ENCODE data around the gene UBE2D2. TPM values are rescaled to one million over a fixed set of nuclear protein-coding genes. Genes with fewer than 3 reads are reported as not detected.
"Not testable (repeated sequence)": the region's sequence is repeated elsewhere in the genome, so short reads cannot be mapped to it uniquely, and the experiment has no call there.

UBE2D2 gene
- total RNA-seq, 4 donors from 2014 or later: 98.5 to 199 (median 131) TPM

GRCh38 chr5:139575313-139575646 is 14.1 kb downstream of the UBE2D2 start:
- in situ Hi-C loops (cut with MboI; ENCODE audit: low sequenced_read_pairs in 4 of 4) (no loop called here), intact Hi-C loops (cut with DNase I; ENCODE audit: low total_unique reads) (loop anchor here (5.0 kb wide), 1 partner anchor 57 kb away; no protein-coding TSS in a partner anchor)
- Histone ChIP-seq H3K4me1 (peaks cover 60 to 70% of the 10 kb centered on the region in 2 donors), H3K36me3 (no peaks in the 10 kb centered on the region), H3K27ac (peak overlapping the region; percentile 55 to 77 (median 72)), H3K9me3 (no peaks in the 10 kb centered on the region), H3K27me3 (no peaks in the 10 kb centered on the region), H3K4me3 (no peak overlapping the region)
- ATAC-seq: no peak
- DNase-seq: no peak
- TF ChIP-seq POLR2A (IDR thresholded peaks at IDR 0.05): no peak
- TF ChIP-seq, protein P1, sequence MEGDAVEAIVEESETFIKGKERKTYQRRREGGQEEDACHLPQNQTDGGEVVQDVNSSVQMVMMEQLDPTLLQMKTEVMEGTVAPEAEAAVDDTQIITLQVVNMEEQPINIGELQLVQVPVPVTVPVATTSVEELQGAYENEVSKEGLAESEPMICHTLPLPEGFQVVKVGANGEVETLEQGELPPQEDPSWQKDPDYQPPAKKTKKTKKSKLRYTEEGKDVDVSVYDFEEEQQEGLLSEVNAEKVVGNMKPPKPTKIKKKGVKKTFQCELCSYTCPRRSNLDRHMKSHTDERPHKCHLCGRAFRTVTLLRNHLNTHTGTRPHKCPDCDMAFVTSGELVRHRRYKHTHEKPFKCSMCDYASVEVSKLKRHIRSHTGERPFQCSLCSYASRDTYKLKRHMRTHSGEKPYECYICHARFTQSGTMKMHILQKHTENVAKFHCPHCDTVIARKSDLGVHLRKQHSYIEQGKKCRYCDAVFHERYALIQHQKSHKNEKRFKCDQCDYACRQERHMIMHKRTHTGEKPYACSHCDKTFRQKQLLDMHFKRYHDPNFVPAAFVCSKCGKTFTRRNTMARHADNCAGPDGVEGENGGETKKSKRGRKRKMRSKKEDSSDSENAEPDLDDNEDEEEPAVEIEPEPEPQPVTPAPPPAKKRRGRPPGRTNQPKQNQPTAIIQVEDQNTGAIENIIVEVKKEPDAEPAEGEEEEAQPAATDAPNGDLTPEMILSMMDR (IDR thresholded peaks at IDR 0.05 in 4 of 5, conservative IDR thresholded peaks at IDR 0.05 in 1 of 5): no peak

DNA sequence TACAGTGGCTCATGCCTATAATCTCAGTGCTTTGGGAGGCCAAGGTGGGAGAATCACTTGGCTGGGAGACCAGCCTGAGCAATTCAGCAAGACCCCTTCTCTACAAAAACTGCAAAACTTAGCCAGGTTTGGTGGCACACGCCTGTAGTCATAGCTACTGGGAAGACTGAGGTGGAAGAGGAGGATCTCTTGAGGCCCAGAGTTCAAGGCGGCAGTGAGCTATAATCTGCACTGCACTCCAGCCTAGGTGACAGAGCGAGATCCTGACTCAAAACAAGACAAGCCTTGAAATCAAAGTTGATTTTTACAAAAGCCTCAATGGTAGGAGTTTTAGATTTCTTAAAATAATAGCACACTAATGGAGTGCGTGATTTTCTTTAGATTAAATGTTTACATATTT is 14.6 kb downstream of the UBE2D2 start:
- Histone ChIP-seq H3K9me3 (no peaks in the 10 kb centered on the region), H3K27me3 (no peaks in the 10 kb centered on the region), H3K4me3 (no peak overlapping the region), H3K4me1 (peaks cover 63 to 70% of the 10 kb centered on the region in 2 donors), H3K27ac (peak overlapping the region; percentile 55 to 77 (median 72)), H3K36me3 (no peaks in the 10 kb centered on the region)
- ATAC-seq (no peak), DNase-seq (no peak)
- in situ Hi-C loops (cut with MboI; ENCODE audit: low sequenced_read_pairs in 4 of 4) (no loop called here), intact Hi-C loops (cut with DNase I; ENCODE audit: low total_unique reads) (loop anchor here (5.0 kb wide), 1 partner anchor 57 kb away; no protein-coding TSS in a partner anchor)
- no peak for TF ChIP-seq POLR2A (IDR thresholded peaks at IDR 0.05)
- TF ChIP-seq, protein P1 (IDR thresholded peaks at IDR 0.05 in 4 of 5, conservative IDR thresholded peaks at IDR 0.05 in 1 of 5): no peak

GRCh38 chr5:139577689-139578290 is 16.7 kb downstream of the UBE2D2 start:
- Histone ChIP-seq H3K4me1 (peaks cover 54 to 75% of the 10 kb centered on the region in 2 donors), H3K27me3 (no peaks in the 10 kb centered on the region), H3K4me3 (no peak overlapping the region), H3K27ac (peak overlapping the region; percentile 49 to 77 (median 75)), H3K9me3 (no peaks in the 10 kb centered on the region), H3K36me3 (no peaks in the 10 kb centered on the region)
- ATAC-seq (no peak), DNase-seq (no peak)
- in situ Hi-C loops (cut with MboI; ENCODE audit: low sequenced_read_pairs in 4 of 4) (no loop called here), intact Hi-C loops (cut with DNase I; ENCODE audit: low total_unique reads) (loop anchor here (5.0 kb wide), 1 partner anchor 55 kb away; no protein-coding TSS in a partner anchor)
- TF ChIP-seq, protein P1 (IDR thresholded peaks at IDR 0.05 in 4 of 5, conservative IDR thresholded peaks at IDR 0.05 in 1 of 5): no peak
- TF ChIP-seq POLR2A (IDR thresholded peaks at IDR 0.05): no peak

GRCh38 chr5:139578325-139578724 is 17.2 kb downstream of the UBE2D2 start:
- no peak for TF ChIP-seq POLR2A (IDR thresholded peaks at IDR 0.05)
- TF ChIP-seq, protein P1 (IDR thresholded peaks at IDR 0.05 in 4 of 5, conservative IDR thresholded peaks at IDR 0.05 in 1 of 5): no peak
- in situ Hi-C loops (cut with MboI; ENCODE audit: low sequenced_read_pairs in 4 of 4) (no loop called here), intact Hi-C loops (cut with DNase I; ENCODE audit: low total_unique reads) (loop anchor here (5.0 kb wide), 1 partner anchor 54 kb away; no protein-coding TSS in a partner anchor)
- H3K4me1 ChIP-seq: peaks cover 55 to 75% of the 10 kb centered on the region in 2 donors
- no peaks in the 10 kb centered on the region for H3K9me3 ChIP-seq
- H3K27ac ChIP-seq: peak overlapping the region; percentile 49 to 77 (median 75)
- DNase-seq (no peak), ATAC-seq (no peak)
- H3K36me3 ChIP-seq: no peaks in the 10 kb centered on the region
- H3K27me3 ChIP-seq: no peaks in the 10 kb centered on the region
- H3K4me3 ChIP-seq: no peak overlapping the region

DNA sequence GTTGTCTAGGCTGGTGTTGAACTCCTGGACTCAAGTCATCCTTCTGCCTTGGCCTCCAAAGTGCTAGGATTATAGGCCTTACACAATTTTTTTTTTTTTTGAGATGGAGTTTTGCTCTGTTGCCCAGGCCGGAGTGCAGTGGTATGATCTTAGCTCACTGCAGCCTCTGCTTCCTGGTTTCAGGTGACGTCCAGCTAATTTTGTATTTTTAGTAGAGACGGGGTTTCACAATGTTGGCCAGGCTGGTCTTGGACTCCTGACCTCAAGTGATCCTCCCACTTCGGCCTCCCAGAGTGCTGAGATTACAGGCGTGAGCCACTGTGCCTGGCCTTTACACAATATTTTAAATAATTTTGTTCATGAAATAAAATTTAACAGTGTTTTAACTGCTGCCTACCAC is 21.0 kb downstream of the UBE2D2 start:
- ATAC-seq (peak; percentile 58 to 62), DNase-seq (peak in 1 of 2 donors; percentile 59)
- Histone ChIP-seq H3K27ac (peak overlapping the region; percentile 75 to 78 (median 76)), H3K4me1 (peaks cover 49 to 53% of the 10 kb centered on the region in 2 donors)
- in situ Hi-C loops (cut with MboI; ENCODE audit: low sequenced_read_pairs in 4 of 4); H3K4me3 ChIP-seq; H3K9me3 ChIP-seq; H3K27me3 ChIP-seq; intact Hi-C loops (cut with DNase I; ENCODE audit: low total_unique reads); H3K36me3 ChIP-seq: not testable (repeated sequence)

All from gastrocnemius medialis (tissue), 4 donors.